OCI-LY3 (cell line): Measurements from ENCODE around the gene RNF5.
"Not testable (repeated sequence)": the region's sequence is repeated elsewhere in the genome, so short reads cannot be mapped to it uniquely, and the experiment has no call there.

ENCODE experiments used
- H2AFZ ChIP-seq: fragments of 200-600, 300-600 bp; shearing (Covaris generic); 2 replicates; pipeline ENCODE4 v1.6.0; 2014; ENCODE audit warnings: antibody characterized with exemption, low read depth, low read length
- H3K27ac ChIP-seq: fragments of 200-600, 300-600 bp; sonication (generic); 2 replicates; pipeline ENCODE4 v1.5.1; 2014; ENCODE audit warnings: mild to moderate bottlenecking, low read length, moderate library complexity, mixed read lengths
- H3K27me3 ChIP-seq: fragments of 200-600, 300-600 bp; sonication (generic); 2 replicates; pipeline ENCODE4 v1.6.1; 2014; ENCODE audit warnings: low read depth, low read length, mixed read lengths
- H3K36me3 ChIP-seq: fragments of 200-600, 300-600 bp; sonication (generic); replicated peaks from 2 replicates; pipeline ENCODE3; 2014; ENCODE audit warnings: low read depth, low read length, mixed read lengths
- H3K4me1 ChIP-seq: fragments of 300-600, 200-600 bp; sonication (generic); 2 replicates; pipeline ENCODE4 v1.6.1; 2014; ENCODE audit warnings: low read length, mixed read lengths
- H3K4me2 ChIP-seq: fragments of 200-600, 300-600 bp; sonication (generic); 2 replicates; pipeline ENCODE4 v1.6.1; 2014; ENCODE audit warnings: low read length, mixed read lengths
- H3K4me3 ChIP-seq: fragments of 300-600, 200-600 bp; sonication (generic); 2 replicates; pipeline ENCODE4 v1.5.1; 2014; ENCODE audit warnings: antibody characterized with exemption, mild to moderate bottlenecking, low read length, moderate library complexity
- H3K79me2 ChIP-seq: fragments of 300-600, 200-600 bp; shearing (Covaris generic); 2 replicates; pipeline ENCODE4 v1.6.1; 2014; ENCODE audit warnings: mild to moderate bottlenecking, low read length, mixed read lengths
- H3K9ac ChIP-seq: fragments of 300-600, 200-600 bp; shearing (Covaris generic); 2 replicates; pipeline ENCODE4 v1.6.0; 2014; ENCODE audit warnings: mild to moderate bottlenecking, low read length, moderate library complexity
- H3K9me3 ChIP-seq: fragments of 200-600, 300-600 bp; shearing (Covaris generic); 2 replicates; pipeline ENCODE4 v1.6.1; 2014; ENCODE audit warnings: low read length, mixed read lengths; ENCODE audit not compliant: insufficient read depth
- H4K20me1 ChIP-seq: fragments of 200-600, 300-600 bp; sonication (generic); 2 replicates; pipeline ENCODE4 v1.6.1; 2016; ENCODE audit warnings: low read length, mixed read lengths; ENCODE audit not compliant: insufficient read depth
- CTCF ChIP-seq: fragments of 200-600, 300-600 bp; sonication (generic); IDR thresholded peaks from 2 replicates; pipeline ENCODE4 v1.5.1; 2014; ENCODE audit warnings: antibody characterized with exemption, low read length, low read depth
- EZH2phosphoT487 ChIP-seq: fragments of 200-600 bp; shearing (Covaris generic); IDR thresholded peaks from 2 replicates; pipeline ENCODE4 v1.6.1; 2018; ENCODE audit warnings: antibody characterized with exemption, mixed run types, low read depth

RNF5 gene

GRCh38 chr6:32210191-32210601 is 32.0 kb downstream of the RNF5 start:
- no peak overlapping the region for H2AFZ ChIP-seq
- no peaks in the 10 kb centered on the region for H3K4me1 ChIP-seq
- no peak overlapping the region for H3K27ac ChIP-seq
- H3K36me3 ChIP-seq: no peaks in the 10 kb centered on the region
- H3K4me3 ChIP-seq: no peak overlapping the region
- no peaks in the 10 kb centered on the region for H3K9me3 ChIP-seq
- no peak for TF ChIP-seq EZH2phosphoT487
- TF ChIP-seq CTCF: no peak
- no peak overlapping the region for H3K9ac ChIP-seq
- no peaks in the 10 kb centered on the region for H3K27me3 ChIP-seq
- no peaks in the 10 kb centered on the region for H3K79me2 ChIP-seq
- H4K20me1 ChIP-seq: no peaks in the 10 kb centered on the region
- no peak overlapping the region for H3K4me2 ChIP-seq

DNA sequence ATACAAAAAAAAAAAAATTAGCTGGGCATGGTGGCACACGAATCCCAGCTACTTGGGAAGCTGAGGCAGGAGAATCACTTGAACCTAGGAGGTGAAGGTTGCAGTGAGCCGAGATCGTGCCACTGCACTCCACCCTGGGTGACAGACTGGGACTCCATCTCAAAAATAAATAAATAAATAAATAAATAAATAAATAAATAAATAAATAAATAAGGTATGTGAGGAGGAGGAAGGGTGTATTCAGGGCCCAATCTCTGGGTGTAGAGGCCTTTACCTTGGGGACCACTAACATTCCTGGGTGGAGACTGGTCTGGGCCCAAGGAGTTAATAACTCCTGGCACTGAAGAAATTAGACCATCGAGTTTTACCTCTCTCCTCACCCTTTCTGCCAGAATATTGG is 33.2 kb downstream of the RNF5 start:
- H3K4me3 ChIP-seq, H3K79me2 ChIP-seq, H3K4me2 ChIP-seq, H3K4me1 ChIP-seq, H3K9ac ChIP-seq, H4K20me1 ChIP-seq, H3K27me3 ChIP-seq, H2AFZ ChIP-seq, H3K36me3 ChIP-seq, H3K9me3 ChIP-seq, H3K27ac ChIP-seq: not testable (repeated sequence)

- H3K4me1 ChIP-seq: no peaks in the 10 kb centered on the region
These were observed 34.0 kb downstream of the RNF5 start for GRCh38 chr6:32212076-32212760.

DNA sequence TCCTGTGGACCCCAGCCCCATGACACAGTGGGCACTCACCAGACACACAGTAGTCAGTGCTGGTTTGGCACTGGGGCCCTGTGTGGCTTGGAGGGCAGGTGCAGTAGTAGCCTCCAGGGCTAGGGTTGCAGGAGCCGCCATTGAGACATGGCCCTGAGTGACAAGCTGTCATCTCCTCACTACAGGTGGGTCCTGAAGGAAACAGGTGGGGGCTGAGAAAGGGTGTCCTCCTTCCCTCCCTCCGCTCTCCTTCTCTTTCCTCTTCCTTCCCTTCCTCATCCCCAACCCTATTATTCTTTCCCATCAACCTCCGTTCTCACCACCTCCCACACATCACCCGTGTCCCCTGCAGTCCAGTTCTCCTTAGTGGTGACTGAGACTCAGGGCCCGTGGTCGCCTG is 35.4 kb downstream of the RNF5 start:
- no peak overlapping the region for H3K9ac ChIP-seq
- H3K27me3 ChIP-seq: no peaks in the 10 kb centered on the region
- H2AFZ ChIP-seq: no peak overlapping the region
- H3K79me2 ChIP-seq: no peaks in the 10 kb centered on the region
- no peaks in the 10 kb centered on the region for H3K9me3 ChIP-seq
- no peak overlapping the region for H3K4me3 ChIP-seq
- H3K4me1 ChIP-seq: no peaks in the 10 kb centered on the region
- no peak overlapping the region for H3K4me2 ChIP-seq
- no peak overlapping the region for H3K27ac ChIP-seq
- TF ChIP-seq CTCF (no peak), EZH2phosphoT487 (no peak)
- H4K20me1 ChIP-seq: no peaks in the 10 kb centered on the region
- H3K36me3 ChIP-seq: no peaks in the 10 kb centered on the region

More at GRCh38 chr6:32212076-32212760, 34.0 kb downstream of the RNF5 start:
- Histone ChIP-seq H3K4me2 (no peak overlapping the region), H3K27me3 (no peaks in the 10 kb centered on the region), H3K9ac (no peak overlapping the region), H3K27ac (no peak overlapping the region), H3K4me3 (no peak overlapping the region), H4K20me1 (no peaks in the 10 kb centered on the region), H3K9me3 (no peaks in the 10 kb centered on the region), H3K36me3 (no peaks in the 10 kb centered on the region), H2AFZ (no peak overlapping the region), H3K79me2 (no peaks in the 10 kb centered on the region)
- TF ChIP-seq EZH2phosphoT487: no peak
- no peak for TF ChIP-seq CTCF

DNA sequence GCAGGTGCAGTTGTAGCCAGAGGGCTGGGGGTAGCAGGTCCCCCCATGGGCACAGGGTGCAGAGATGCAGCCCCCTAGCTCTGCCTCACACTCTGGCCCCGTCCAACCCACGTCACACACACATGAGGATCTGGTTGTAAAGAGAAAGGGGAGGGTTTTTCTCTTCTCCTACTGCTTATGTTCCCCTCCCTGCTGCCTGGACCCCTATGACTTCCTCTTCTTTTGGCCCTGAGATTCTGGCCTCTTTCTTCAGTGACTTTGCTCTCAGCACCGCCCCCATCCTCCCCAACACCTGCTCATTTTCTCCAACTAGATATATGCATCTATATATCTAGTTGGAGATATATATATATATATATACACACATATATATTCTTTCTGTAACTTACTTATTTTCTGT is 35.9 kb downstream of the RNF5 start:
- Histone ChIP-seq H3K4me2 (no peak overlapping the region), H4K20me1 (no peaks in the 10 kb centered on the region), H3K27ac (no peak overlapping the region), H3K79me2 (no peaks in the 10 kb centered on the region), H3K9me3 (no peaks in the 10 kb centered on the region), H3K4me3 (no peak overlapping the region), H3K27me3 (no peaks in the 10 kb centered on the region), H3K4me1 (no peaks in the 10 kb centered on the region), H3K36me3 (no peaks in the 10 kb centered on the region), H3K9ac (no peak overlapping the region), H2AFZ (no peak overlapping the region)
- TF ChIP-seq EZH2phosphoT487: no peak
- no peak for TF ChIP-seq CTCF
